ENCODE measurements around the gene PRM2.
"Not testable (repeated sequence)": the region's sequence is repeated elsewhere in the genome, so short reads cannot be mapped to it uniquely, and the experiment has no call there.

PRM2 gene

DNA sequence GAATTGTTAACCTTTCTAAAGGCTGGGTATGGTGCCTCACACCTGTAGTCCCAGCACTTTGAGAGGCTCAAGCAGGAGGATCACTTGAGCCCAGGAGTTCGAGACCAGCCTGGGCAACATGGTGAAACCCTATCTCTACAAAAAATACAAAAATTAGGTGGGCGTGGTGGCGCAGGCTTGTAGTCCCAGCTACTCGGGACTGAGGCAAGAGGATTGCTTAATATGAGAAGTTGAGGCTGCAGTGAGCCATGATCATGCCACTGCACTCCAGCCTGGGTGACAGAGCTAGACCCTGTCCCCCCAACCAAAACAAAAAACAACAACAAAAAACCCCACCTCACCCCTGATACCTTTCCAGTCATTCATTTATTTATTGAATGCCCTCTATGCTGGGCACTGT is 13.4 kb upstream of the PRM2 start:
- not testable (repeated sequence) for DNase-seq (ENCODE audit: low read depth)

DNA sequence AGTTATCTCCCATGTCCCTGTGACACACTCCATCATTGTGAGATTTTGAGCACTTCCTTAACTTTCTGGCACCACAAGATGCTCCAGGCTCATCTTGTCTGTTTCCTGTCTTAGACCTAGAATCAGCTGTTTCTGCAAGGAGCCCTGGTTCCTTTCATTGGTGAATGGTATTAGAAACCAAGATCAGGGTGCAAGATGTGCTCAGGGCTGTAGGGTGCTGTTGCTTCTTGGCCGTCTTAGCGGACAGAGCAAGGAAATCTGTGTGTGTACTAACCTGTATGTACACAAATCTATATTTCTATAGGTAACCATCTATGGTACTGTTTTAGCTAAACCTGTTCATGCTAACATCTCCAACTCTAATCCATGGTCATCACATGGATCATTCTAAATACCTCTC is 12.9 kb upstream of the PRM2 start:
- DNase-seq (ENCODE audit: low read depth): no peak

DNA sequence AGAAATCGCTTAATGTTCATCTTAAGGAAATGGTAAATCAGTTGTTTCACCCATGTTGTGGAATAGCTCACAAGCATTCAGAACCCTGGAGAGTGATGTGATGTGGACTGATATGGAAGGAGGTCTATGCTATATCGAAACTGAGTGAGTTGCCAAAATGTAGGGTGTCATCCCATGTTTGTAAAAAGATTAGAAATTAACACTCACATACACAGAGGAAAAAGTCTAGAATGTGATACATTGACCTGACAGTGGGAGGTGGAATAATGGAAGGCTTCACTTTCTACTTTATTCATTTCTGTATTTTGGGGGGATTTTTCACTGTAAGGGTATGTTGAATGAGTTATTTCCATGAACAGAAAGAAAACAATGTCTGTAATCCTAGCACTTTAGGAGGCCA is 9.6 kb upstream of the PRM2 start:
- no peak for DNase-seq (ENCODE audit: low read depth)

DNA sequence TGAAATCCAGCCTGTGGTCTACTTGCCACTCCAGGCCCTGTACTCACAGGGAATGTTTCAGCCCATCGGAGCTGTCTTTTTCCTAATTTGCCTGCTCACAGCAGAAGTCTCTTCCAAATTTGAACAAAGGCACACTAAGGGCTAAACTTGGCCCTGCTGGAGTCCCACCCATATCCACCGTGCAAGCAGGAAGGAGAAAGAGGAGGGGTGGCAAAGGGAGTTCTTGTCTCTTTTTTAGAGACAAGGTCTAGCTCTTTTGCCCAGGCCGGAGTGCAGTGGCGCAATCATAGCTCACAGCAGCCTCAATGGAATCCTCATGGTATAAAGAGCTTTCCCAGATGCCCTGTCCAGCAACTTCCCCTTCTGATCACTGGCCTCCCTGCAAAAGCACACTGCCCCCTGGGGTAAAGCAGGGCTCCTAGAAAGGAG is 7.6 kb upstream of the PRM2 start:
- DNase-seq (ENCODE audit: low read depth): no peak

DNA sequence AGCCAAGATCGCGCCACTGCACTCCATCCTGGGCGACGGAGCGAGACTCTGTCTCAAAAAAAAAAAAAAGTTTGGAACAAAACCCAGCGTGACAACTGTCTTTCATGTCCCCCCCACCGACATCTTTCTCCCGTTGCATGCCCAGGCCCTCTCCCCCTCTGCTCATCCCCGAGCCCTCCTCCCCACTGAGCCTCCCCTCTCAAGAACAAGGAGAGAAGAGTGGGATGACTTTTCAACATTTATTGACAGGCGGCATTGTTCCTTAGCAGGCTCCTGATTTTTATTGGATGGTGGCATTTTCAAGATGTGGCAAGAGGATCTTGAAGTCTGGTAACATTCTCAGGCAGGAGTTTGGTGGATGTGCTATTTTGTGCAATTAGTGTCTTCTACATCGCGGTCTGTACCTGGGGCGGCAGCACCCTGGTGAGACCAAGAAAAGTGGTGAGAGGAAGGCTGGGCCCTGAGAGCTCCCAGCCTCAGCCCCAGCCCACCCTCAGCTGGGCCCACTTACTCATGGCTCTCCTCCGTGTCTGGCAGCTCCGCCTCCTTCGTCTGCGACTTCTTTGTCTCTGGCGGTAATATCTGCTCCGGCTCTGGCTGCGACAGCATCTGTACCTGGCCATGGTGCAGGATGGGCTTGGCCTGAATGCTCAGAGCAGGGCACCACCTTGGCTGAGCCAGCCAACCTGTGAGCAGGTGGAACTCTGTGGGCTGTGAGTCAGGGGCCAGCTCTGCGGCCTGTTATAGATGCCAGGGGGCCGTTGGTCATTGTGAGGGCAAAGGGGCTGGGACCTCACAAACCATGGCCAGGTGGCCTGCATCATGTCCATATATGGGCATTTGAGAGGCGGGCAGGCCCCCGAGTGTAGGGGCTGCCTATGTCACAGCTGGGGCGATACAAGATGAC is 4.6 kb upstream of the PRM2 start, which contains the start of gene PRM1:
PRM1 (minus strand) TSS at position 715 of the 907 bp plus-strand sequence; CDS start at position 623, 92 bp downstream.
- no peak for DNase-seq (ENCODE audit: low read depth)

DNA sequence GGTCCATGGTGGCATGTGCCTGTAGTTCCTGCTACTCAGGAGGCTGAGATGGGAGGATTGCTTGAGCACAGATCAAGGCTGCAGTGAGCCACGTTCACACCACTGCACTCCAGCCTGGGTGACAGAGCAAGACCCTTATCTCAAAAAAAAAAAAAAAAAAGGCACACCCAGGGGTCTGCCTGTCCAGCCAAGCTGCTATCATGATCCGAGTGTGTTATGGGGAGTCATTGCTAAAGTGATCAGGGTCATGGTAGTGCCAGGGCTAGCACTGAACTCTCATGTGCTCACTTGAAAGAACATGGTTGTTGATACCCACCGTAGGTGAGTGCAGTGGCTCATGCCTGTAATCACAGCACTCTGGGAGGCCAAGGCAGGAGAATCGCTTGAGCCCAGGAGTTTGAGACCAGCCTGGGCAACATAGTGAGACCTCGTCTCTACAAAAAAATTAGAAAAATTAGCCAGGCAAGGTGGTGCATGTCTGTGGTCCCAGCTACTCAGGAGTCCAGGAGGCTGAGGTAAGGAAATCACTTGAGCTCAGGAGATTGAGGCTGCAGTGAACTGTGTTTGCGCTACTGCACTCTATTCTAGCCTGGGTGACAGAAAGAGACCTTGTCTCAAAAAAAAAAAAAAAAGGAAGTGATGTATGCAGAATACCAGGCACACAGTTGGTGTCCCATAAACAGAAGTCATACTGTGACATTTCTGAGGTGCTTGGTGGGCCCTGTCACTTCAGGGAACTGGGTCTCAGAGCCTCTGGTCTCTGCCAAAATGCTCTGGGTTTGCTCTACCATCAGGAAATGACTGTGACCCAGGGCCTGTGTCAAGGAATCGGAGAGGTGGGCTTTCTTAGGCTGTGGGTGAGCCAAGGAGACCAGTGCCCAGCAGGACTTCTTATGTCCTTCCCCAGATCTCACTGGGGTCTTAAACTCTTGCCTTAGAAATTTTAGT is 2.7 kb upstream of the PRM2 start:
- no peak for DNase-seq (ENCODE audit: low read depth)

DNA sequence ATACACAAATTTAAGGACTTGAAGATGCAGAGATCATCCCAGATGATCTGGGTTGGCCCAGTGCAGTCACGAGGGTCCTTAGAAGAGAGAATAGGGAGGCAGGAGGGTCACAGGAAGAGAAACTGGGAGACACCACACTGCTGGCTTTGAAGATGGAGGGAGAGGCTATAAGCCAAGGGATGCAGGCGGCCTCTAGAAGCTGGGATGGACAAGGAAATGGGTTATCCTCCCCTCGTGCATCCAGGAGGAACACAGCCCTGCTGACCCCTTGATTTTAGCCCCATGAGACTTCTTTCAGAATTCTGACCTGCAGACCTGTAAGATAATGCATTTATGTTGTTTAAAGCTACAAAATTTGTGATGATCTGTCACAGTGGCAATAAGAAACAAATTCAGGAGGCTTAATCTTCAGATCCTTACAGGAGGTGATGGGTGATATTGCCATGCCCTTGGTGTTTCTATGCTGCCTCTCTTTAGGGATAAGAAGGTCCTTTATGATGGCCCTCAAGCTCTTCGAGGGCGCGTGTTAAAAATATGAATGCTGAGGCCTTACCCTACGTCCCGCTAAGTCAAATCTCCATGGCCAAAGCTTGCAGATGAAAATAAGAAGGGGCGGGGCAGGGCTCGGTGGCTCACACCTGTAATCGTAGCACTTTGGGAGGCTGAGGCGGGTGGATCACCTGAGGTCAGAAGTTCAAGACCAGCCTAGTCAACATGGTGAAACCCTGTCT is 1.5 kb upstream of the PRM2 start:
- no peak for DNase-seq (ENCODE audit: low read depth)

DNA sequence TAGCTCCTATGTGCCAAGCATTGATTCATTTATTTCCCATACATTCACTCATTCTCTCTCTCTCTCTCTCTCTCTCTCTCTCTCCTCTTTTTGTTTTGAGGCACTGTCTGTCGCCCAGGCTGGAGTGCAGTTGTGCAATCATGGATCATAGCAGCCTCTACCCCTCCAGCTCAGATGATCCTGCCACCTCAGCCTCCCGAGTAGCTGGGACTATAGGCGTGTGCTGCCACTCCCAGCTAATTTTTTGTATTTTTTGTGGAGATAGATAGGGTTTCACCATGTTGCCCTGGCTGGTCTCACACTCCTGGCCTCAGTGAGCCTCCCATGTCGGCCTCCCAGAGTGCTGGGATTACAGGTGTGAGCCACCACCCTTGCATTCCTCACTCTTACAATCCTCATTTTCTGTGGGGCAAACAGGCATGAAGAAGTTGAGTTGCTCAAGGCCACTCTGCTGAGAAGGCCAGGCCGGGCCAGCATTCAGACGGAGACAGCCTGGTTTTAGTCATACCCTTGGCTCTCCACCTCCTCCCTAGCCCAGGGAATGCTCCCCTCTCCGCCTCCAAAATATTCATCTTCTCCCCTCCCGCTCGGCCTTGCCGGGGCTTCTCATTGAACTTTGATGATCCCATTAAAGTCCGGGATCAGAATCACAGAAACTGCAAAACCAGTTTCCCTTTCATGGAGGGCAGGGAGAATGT is 765 bp upstream of the PRM2 start:
- DNase-seq (ENCODE audit: low read depth): no peak

DNA sequence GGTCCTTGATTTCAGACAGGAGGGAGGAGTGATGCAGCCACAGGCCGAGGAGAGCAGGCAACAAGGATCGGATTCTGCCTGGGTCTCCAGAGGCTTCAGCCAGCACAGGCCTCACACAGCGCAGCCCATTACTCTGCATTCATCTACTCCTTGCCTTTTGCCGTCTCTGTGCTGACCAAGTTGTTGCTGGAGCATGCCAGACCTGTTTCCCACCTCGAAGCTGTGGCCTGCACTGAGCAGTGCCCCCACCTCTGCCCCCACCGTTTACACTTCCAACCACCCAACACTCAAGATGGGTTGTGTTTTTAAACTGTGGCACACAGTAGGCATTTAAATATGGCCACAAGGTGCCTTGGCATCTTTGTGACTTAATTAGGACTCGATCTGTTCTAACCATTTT is 1.3 kb downstream of the PRM2 start:
- DNase-seq (ENCODE audit: low read depth): no peak

DNA sequence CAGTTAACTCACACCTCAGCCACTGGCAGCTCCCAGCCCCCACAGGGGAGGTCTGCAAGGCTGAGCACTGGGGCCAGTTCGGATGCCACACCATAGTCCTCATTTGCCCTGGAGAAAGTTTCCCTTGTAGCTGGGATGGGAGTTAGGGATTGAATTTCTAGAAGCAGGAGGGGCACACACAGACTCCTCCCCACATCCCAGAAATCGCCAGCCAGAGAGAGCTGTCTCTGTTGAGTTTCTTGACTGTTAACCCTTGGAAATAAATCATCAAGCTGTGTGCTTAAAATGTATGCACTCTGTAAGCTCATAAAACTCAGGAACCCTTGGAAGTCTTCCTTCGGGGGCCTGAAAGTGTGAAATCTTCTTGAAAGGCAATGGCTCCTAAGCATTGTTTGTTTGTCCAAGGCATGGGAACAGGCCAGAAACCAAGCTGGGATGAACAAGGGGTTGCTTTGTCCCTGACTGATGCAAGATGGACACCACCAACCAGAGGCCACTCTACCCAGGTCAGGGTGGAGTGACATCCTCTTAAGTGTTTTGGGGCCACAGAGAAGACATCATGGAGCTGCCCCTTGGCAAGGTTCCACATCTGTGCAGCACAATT is 2.5 kb downstream of the PRM2 start:
- DNase-seq (ENCODE audit: low read depth): no peak

DNA sequence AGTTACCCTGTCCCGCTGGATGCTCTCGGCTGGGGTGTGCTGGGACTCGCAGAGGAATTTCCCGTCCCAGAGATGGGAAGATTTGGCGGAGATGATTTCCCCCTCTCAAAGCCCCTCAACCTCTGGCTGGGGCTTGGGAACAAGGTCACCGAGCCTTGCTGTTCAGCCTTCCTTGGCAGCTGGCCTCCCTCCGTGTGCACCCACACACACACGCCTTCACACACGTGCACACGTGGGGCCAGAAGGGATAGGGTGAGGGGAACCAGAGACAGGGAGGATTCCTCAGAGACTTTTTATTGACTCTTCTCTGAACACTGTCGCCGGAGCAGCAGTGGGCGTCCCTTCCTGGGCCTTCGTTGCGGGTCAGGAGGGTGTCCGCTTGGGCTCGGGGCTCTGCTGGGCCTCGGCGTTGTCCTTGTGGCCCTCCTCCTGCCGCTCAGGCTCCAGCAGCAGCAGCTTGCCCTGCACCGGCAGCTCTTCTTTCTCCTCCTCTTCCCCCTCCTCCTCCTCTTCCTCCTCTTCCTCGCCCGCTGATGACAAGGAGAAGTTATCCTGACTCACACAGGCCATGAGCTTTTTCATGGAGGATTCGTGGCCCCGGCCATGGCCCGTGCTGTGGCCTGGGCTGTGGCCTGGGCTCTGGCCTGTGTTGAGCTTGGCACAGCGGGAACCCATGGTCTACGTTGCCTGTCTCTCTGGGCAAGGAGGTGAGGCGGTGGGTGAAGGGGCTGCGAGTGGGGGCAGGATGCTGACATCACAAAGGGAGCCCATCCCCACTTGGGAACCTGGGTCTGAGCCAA is 3.2 kb downstream of the PRM2 start, which contains the start of gene PRM3:
PRM3 (minus strand) TSS at position 709 of the 800 bp plus-strand sequence; CDS start at position 675, 34 bp downstream.
- no peak for DNase-seq (ENCODE audit: low read depth)

DNA sequence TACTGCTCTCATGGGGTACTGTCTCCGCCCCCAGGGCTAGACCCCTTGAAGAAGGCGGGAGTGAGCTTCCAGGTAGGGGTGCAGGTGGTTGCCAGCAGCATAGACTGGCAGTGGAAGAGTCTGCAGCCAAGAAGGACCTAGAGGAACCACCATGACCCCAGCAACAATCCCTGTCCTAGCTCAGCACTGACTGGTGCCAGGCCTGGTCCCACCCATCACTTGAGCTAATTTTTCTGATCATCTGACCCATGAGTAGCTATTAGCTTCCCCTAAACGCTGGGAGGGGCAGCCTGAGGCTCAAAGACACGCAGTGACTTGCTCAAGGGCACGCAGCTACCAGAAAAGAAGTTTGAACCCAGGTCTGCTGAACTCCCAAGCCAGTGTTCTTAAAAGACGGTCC is 3.8 kb downstream of the PRM2 start:
- DNase-seq (ENCODE audit: low read depth): no peak

DNA sequence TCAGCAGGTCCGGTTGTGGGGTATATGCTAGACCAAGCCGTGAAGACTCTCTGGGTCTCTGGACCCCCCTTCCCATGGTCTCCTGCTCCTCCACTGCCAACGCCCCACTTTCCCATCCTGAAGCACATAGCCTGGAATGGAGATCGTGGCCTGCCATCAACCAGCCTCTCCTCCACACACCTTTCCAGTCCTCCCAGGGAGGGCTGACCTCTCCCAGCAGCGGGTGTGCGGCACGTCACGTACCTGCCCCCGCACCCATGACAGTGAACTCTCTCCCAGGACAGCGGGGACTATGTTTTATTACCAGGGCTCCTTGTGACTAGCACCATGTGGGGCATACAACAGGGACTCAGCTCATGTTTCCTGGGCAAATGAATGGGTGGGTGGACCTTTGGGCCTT is 4.7 kb downstream of the PRM2 start:
- DNase-seq (ENCODE audit: low read depth): no peak

DNA sequence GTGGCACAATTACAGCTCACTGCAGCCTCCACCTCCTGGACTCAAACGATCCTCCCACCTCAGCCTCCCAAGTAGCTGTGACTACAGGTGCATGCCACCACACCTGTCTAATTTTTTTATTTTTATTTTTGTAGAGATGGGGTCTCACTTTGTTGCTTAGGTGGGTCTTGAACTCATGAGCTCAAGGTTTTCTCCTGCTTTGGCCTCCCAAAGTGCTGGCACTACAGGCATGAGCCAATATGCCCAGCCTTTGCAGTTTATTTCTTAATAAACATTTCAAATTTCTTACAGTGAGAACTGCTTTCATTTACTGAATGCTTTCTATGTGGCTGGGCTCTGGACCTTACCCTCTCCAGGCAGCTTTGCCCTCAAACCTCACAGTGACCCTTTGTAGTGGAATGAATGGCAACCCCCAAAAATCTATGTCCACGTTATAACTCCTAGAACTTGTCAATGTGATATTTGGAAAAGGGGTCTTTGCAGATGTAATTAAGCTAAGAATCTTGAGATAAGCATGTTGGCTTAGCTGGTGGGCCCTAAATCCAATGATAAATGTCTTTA is 5.6 kb downstream of the PRM2 start:
- DNase-seq (ENCODE audit: low read depth): no peak

DNA sequence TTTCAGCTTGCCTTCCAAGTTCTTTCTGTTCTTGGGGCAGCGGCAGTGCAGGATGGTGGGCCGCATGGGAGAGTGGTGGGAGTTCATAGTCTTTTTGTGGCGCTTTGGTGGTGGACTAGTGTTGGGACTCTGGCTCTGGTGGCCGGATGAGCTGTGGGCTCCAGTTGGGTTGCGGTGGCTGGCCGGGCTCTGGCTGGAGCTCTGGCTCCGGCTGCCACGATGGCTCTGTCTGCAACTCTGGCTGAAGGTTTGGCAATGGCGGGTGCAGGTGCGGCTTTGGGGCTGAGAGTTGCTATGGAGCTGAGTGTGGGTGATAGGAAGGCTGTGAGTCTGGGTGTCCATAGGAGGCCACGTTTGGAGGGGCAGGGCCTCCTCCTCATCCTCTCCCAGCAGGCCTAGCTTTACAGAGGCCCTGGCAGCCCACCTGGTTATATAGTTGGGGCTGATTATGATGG is 7.3 kb downstream of the PRM2 start, which contains the start of gene TNP2:
TNP2 (minus strand) TSS at position 405 of the 455 bp plus-strand sequence; CDS start at position 342, 63 bp downstream.
- DNase-seq (ENCODE audit: low read depth): no peak

DNA sequence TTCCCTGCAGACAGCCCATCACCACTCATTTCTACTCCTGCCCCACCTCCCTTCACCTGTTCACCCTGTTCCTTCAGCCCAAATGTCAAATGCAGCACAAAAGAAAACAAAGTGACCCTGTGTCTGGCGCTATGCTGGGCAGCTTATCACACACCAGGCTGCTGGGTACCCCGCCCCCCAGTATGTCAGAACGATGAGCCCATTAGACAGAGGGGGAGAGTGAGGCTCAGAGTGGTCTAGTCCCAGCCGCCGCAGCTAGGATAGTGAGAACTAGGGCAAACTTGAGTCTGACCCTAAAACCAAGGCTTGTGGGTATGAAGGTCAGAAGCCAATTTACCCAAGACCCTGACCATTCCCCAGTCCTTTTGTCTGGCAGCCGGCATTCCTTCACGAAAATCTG is 11.2 kb downstream of the PRM2 start:
- DNase-seq (ENCODE audit: low read depth): no peak

DNA sequence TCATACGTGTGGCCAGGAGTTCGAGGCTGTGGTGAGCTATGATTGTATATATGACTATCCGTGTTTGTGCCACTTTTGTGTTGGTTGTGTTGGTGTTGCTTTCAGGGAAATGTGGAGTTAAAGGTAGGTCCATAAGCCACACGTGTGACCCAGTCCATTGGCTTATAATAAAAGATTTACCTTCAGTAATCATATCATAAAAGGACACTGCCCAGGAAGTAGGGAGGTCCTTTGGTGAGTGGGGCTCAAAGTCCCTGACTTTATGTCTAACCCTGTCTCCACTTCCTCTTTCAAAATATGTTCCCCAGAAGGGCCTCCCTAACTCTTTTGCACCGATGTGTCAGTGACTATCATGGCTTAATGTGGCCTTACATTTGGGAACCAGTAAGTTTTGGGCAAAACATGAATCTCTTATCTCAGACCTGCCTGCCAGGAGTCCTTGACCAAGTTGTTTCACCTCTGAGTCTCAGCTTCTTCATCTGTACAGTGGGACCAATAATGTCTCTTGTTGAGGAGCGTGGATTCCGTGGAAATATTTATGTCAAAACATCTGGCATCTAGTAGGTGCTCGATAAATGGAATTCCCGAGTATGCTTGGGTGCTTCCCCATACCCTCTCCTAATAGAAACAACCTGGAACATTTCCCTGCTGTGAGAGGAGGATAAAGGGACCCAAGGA is 12.0 kb downstream of the PRM2 start:
- no peak for DNase-seq (ENCODE audit: low read depth)

DNA sequence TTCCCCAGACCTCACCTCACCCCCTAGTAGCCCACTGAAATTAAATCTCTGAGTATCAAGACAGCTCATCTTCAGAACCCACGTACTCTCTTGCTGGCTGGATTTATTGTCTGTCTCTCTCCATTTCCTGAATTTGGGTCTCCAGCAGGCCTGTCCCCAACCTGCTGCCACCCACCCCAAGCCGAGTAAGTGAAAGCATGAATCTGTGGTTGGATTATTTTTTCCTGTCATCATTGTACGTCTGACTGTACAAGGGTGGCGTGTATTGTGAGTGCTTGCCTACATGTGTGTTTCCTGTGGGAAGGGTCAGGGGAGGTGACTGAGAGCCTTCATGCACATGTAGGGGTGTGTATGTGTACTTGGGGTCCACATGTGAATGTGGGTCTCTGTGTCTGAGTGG is 12.5 kb downstream of the PRM2 start:
- DNase-seq (ENCODE audit: low read depth): no peak

DNA sequence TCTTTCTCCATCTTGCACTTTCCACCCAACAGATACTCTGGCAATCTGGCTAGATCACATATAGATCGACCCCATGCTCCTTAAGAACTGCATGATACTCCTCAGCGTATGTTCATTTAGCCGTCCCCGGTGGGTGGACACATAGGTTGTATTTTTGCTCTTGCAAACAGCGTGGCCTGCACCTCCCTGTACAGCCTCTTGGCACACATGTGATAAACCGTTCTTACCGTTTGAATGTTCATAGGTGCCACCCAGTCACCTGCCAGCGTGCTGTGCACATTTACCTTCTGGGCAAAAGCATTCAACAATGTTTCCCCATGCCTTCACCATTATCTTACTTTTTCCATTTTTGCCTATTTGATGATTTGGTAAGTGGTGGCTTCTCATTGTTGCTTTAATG is 13.4 kb downstream of the PRM2 start:
- no peak for DNase-seq (ENCODE audit: low read depth)
